Left renal cortex interstitium (tissue), 4 donors: Measurements from ENCODE around the gene DNAJC12. TPM values are rescaled to one million over a fixed set of nuclear protein-coding genes. Genes with fewer than 3 reads are reported as not detected.
"Not testable (repeated sequence)": the region's sequence is repeated elsewhere in the genome, so short reads cannot be mapped to it uniquely, and the experiment has no call there.

Experiments used
- DNase-seq, 4 donors: peaks; one replicate each; pipeline ENCODE4 v3.0.0-alpha.2; 2013; ENCODE audit warnings: low read depth in 4 of 4, low spot score in 2 of 4, missing footprints in 1 of 4
- polyA plus RNA-seq, 4 donors: library from polyadenylated mRNA; unstranded; fragments of 120-200 nt; gene quantifications; one replicate each; pipeline ENCODE4 v1.2.1, GENCODE V29; 2013; ENCODE audit not compliant: insufficient read length in 4 of 4

Gene DNAJC12
- polyA plus RNA-seq, 4 donors, result 9.7 to 16.3 (median 13.9) TPM

DNA sequence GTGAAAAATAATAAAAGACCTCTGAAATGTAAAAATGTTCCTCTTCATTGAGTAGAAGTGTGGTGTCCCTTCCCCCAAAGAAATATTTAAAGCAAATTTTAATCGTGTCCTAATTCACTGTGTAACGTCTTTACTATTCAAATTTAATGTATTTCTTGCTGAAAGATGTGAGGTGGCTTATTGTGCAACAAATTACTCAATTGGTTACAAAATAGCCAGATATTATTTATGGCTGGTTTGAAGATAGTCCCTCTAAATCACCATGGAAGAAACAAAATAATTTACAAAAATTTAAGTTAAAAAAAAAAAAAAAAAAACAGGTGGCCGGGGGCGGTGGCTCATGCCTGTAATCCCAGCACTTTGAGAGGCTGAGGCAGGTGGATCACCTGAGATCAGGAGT lies 43.7 kb downstream of the DNAJC12 start:
- DNase-seq, result no peak

DNA sequence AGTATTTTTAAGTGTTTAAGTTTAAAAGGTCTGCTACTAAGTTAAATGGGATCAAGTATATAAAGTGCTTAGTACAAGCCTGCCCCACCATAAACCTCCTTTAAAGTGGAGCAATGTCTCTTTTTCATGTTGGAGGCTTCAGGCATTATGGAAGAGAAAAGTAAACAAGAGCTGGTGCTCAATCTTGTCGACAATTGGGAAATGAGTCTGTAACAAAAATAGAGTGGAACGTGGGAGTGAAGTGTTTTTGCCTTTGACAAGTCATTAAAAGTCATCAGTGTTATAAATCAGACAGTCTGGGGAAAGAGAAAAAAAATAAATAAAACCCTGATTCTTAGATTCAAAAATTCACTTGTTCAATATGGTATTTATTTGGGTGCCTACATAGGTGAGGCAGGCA lies 44.7 kb downstream of the DNAJC12 start:
- DNase-seq, result peak; percentile 37 to 66 (median 58)

DNA sequence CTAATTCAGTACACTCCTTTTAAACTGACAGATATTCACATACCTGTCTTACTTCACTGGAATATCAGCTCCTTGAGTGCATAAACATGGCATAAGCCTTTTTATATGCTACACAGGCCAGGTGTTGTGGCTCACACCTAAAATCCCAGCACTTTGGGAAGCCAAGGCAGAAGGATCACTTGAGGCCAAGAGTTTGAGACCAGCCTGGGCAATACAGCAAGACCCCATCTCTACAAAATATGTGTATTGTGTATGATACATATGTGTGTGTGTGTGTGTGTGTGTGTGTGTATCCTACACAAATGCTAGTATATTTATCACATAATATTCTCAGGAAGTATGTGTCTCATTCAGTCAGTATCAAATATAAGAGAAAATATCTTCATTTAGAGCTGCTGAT lies 45.3 kb downstream of the DNAJC12 start:
- no peak for DNase-seq

DNA sequence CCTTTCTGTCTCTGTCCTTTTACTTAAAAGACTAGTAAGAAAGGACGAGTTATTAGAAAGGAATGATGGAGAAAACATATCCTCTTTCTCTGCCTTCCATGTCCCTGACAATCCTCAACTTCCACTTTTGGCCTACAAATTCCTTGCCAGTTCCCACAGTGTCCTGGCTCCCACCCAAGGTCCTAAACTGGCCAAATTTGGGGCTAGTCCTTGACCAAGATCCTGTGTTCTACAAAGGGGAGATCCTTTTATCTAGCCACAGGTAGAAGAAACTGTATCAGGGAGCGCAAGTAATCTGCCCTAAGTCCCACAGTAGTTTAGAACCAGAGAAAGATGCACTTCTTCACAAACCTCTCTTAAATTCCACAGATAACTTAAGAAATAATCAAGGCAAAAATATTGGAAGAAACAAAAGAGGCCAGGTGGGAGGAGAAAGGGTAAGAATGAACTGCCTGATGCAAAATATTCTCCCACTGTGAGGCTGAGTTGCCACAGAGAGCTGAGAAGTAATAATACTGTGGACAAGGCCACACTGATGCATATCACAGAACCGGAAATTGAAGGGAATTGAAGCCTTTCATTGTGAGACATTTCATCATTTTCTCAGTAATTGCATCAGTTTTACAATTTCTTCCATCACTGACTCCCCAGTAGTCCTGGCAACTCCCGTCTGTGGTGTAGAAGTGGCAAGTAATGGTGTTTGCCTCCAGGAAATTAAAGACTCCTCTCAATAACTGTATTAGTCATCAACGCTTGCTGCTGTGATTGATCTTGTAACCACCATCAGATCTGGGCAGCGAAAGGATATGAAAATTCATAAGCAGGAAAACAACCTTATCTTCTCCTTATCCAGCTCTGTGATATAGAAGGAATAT lies 47.2 kb downstream of the DNAJC12 start:
- no peak for DNase-seq

DNA sequence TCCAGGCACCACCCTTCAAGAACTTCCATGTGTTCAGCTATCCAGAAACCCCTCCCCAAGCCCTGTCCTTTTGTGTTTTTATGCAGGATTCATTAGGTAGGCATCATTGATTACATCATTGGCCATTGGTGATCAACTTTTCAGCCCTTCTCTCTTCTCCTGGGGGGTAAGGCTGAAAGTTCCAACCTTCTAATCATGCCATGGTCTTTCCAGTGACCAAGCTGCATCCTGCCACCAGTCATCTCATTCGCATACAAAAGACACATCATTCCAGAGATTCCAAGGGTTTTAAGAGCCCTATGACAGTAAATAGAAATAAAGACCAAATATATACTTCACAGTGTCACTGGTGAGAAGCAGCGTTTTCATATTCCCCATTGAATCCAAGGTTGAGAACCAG lies 48.2 kb downstream of the DNAJC12 start:
- no peak for DNase-seq

DNA sequence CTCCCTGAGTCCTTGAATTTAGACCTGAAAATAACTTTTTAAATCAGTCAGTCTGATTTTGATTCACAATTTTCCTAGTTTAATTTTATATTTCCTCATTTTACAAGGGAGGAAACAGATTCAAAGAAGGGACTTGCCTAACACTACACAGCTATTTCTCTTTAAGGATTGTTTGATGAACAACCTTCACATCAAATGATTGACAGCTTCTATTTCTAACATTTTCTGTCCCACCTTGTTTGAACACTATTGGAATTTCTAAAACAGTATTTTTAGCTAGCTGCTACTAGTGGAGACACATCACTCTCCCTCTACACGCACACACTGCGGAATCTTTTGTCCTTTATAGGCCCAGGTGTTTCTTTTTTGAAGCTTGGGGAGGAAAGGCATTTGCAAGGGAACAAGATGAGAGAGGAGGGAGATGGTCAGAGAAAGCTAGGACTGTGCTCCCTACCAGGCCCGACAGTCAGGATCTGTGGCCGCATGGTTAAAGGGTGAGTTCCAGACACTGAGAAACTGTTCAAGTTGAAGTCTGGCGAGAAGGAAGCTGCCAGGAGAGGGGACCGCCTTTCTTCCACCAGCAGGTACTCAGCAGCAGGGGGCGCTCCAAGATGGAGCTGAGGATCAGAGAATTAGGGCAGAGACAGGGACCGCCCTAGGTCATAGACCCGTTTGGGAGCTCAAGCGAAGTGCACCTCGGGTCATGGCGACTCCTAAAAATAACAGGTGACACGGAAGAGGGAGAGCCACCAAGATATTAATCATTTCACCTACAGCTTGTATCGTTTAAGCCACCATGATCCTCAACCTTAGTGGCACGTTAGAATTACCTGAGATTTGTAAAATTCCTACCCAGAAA lies 49.7 kb downstream of the DNAJC12 start:
- DNase-seq, result no peak

DNA sequence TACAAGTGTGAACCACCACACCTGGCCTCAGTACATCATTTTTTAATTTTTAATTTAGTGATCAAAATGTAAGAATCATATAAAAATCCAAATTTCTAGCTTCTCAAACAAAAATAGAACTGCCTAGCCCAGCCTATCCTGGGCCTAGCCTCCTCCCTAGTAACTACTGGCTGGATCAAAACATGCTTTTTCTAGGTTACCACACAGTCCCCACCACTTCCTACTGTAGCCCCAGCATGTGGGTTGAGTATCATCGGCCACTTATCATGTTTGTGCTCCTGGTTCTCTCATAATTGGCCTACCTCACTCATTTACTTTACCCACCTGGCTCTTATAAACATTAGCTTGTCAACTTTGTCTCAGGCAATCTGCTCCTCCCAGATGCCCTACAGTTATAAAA lies 52.9 kb downstream of the DNAJC12 start:
- DNase-seq, result no peak

DNA sequence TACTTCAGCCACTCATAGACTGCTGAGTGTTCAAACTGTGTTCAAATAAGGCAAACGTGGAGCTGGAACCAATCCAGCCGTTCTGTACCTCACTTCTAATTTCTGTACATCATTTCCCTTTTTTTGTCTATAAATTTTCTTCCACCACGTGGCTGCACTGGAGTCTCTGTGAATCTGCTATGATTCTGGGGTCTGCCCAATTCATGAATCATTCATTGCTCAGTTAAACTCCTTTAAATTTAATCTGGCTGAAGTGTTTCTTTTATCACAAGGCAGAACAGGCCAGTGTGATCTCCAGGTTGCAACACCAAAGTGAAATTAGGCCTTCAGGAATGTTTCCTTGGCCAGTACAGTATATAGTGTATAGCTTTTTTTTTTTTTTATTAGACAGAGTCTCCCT lies 53.5 kb downstream of the DNAJC12 start:
- no peak for DNase-seq

DNA sequence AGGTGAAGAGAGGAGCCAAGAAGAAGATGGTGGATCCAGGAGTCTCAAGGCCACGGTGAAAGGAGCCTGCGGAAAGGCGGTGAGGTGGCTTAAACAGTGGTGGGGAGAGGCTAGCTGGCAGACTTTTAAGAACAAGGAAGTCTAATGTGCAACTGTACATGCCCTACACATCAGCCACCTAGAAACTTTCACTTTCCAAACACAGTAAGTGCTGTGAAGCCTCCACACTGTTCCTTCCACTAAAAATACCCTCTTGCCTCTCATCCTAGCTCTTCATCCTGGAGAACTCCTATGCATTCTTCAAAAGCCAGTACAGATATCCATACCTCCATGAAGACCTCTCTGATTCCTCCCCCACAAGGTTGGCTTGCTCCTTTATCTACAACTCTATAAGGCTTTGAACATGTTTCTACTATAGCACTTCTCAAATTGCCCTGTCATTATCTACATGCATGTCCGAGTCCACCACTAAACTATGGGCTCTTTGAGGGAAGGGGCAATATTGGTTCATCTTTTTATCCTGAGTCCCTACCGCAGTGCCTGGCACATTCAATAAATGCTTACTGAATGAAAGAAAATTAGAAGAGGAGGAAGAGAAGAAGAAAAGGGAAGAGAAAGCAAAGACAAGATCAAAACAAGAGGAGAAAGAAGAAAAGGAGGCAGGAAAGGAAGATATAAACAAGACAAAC lies 54.2 kb downstream of the DNAJC12 start:
- DNase-seq, result no peak

DNA sequence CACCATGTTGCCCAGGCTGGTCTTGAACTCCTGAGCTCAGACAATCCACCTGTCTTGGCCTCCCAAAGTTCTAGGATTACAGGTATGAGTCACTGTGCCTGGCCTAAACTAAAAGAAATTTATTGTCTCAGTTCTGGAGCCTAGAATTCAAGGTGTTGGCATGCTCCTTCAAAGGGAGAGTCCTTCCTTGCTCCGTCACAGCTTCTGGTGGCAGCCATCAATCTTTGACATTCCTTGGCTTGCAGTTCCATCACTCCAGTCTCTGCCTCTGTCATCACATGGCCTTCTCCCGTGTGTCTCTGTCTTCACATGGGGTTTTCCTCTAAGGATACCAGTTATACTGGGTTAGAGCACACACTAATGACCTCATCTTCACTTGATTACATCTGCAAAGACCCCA lies 55.5 kb downstream of the DNAJC12 start:
- no peak for DNase-seq

DNA sequence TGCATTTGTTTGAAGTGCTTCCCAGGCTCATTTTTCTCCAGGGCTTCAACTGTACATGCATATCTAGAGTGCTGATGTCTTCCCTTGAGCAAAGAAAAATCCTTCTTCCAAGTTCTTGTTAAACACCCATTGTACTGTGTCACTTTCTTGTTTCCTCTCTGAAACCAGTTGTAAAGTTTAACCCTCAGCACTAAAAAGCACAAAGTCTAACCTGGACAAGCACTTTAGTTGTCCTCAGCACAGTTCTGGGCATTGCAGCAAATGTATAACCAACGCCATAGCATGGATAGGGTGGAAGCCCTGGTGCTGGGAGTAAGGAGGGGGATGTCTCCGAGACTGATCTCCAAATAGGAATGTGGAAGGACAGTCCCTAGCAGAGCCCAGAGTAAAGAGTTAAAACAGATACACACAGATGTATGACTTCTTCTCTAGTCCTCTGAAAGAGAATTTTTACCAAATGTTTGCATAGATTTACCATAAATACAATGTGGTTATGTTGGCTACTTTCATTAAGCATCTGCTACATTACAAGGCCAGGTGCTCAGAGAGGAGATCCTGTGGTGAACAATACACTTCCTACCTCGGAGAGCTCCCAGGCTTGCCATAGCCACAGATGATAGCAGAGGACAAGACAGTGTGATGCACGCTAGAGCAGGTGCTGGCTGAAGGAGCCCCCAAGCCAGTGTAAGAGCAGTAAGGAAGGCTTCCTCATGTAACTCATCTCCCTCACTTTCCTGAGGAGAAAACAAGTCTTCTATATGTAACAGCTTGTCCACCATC lies 57.0 kb downstream of the DNAJC12 start:
- DNase-seq, result no peak

DNA sequence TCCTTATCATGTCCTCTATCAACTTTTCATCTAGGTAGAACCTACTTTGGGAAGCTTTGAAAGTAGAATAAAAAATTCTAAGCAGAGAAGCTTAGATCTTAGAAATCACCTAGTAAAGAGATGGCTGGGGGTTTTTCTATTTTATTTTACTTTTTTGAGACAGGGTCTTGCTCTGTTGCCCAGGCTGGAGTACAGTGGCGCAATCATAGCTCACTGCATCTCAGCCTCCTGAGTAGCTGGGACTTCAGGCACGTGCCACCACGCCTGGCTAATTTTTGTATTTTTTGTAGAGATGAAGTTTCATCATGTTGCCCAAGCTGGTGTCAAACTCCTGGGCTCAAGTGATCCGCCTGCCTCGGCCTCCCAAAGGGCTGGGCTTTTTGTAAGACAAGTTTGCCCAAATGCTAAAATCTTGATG lies 57.8 kb downstream of the DNAJC12 start:
- not testable (repeated sequence) for DNase-seq

DNA sequence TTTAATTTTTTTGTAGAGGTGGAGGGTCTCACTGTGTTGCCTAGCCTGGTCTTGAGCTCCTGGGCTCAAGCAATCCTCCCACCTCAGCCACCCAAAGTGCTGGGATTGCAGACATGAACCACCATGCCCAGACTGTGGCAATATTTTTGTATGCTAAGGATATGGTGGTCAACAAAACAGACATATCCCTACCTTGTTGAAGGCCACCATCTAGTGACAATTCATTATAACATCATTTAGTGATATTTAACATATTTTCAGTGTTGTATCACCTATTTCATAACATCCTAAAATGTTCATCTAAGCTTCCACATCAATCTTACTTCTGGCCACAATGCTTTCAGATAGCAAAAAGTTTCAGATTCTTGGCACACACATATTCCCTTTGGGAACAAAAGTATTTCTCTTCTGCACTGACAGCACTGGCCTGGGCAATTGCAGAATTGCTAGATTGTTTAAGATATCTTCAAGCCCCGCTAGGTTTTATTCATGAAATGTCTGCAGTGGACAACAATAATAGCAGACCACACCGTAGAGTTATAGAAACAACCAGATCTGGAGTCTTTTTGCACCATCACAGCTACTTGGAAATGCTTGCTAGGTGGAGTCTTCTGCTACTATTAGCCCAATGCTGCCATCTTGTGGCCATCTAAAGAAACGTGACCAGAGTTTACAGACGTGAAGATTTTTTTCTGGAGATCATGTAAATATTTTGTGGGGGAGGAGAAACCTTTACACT lies 58.4 kb downstream of the DNAJC12 start:
- peak; percentile 39 to 74 (median 60) for DNase-seq

DNA sequence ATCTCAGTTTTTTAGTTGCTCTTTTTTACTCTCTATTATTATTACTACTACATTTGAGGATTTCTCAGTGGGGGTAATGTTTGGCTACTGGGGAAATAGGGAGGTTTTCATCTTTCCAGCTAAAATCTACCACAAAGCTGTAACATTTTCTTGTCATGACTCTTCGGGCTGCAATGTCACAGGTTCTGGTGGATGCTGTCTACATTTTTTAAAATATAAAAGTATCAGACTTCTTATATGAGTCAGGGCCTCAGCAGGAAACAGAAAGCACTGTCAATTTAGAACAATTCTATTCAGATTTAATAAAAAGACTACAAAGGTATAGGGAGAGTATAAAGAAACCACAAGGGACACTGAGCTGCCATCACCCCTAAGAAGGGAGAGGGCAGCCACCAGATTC lies 61.6 kb downstream of the DNAJC12 start:
- no peak for DNase-seq

DNA sequence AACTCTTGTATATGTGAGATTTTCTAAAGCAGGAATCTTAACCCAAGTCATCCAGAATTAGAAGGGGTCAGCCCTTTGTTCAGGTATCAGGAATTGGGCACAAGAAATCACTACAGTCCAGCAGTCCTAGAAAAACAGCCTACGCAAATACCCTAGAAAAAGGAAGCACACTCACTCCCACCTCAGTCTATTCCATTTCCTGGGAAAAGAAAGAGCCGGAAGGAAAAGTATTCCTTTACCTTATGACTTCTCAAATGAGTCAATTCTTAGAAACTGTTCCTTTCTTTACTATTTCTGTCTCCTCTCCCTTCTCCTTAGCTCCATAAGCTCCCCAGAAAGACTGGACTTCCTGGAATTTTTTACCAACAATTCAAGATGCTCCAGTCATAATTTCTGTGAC lies 62.7 kb downstream of the DNAJC12 start:
- DNase-seq, result no peak

DNA sequence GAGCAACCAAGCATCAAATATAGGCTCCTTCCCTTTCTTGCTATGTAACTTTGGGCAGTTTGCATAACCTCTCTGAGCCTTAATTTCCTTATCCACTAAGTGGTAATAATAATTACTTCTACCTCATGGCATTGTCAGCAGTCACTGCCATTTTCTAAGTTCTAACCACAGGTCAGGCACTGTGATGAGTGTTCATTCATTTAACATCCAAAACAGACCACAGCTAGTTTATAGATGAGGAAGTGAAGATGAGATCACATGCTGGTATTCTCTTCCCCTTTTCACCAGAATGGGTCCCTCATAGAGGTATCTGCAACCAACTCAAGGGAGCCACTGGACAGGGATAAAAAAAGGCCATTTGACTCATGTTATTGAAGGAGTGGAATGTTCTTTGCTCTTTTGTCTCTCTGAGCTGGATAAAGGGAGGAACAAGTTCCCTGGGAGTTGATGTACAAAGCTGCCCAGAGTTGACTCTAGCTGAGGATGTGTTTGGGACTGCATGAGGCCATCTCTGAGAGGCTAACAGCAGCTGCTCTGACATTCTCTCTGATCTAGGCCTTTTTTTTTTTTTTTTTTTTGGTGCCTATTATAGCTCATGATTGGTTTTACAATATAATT lies 65.0 kb downstream of the DNAJC12 start:
- DNase-seq, result no peak

DNA sequence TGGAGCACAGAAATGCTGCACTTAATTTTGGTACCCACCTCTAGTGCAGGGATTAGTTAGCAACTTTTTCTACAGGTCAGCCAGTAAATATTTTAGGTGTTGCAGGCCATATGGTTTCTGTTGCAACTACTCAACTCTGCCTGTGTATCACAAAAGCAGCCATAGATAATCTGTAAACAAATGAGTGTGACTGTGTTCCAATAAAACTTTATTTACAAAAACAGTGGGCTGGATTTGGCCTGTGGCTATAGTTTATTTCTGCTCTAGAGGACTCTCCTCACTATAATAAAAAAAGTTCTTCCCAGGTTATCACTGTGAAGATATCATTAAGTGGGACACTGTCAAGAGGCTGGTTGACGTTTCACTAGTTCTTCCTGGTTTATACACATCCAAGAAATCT lies 65.8 kb downstream of the DNAJC12 start:
- DNase-seq, result no peak

DNA sequence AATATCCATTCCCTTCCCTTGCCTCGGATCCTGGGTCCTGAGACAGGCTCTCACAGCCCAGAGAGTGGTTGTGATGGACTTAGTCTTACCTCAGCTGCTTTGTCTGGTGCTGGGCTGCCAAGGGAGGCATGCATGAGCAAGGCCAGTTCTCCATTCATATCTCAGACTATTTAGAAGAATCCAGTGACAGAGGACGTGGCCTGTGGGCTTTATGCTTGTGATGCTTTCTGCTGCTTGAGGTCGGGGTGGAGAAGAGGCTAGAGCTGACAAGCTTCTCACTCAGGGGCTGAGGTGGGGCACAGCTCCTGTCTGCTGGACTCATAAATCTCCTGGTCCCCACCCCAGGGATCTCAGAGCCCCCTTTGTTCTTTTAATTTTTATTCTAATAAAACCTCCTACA lies 66.8 kb downstream of the DNAJC12 start:
- no peak for DNase-seq

DNA sequence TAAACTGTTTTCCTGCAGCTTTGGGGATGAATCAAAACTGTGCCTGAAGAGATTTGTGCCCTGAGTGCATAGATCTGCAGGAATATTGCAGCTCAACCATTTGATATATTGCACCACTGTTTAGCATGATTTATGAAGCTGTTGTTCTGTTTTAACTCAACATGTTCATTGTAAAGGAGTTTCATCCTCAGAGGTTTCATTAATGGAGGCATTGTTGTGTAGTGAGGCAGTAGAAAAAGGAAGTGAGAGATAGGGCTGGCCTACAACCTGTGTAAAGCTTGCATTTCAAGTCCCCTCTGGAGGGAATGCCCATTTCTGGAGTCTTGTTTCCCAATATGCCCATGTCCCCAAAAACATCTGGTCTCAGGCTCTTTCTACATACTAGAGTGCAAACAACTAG lies 67.5 kb downstream of the DNAJC12 start:
- no peak for DNase-seq
